GM18502 (cell line): ENCODE measurements around the gene SCUBE1.
"Not testable (repeated sequence)": the region's sequence is repeated elsewhere in the genome, so short reads cannot be mapped to it uniquely, and the experiment has no call there.

Experiments used
- ATAC-seq: cut with Tn5 transposase; IDR thresholded peaks from one replicate; pipeline ENCODE4 v1.9.1; 2021; ENCODE audit warnings: mild to moderate bottlenecking; ENCODE audit not compliant: unreplicated experiment, poor library complexity

The SCUBE1 gene

GRCh38 chr22:43363315-43364168 is 20.4 kb upstream of the SCUBE1 start:
- ATAC-seq = no peak

GRCh38 chr22:43360576-43360975 is 17.4 kb upstream of the SCUBE1 start:
- no peak for ATAC-seq

GRCh38 chr22:43356881-43357280 is 13.7 kb upstream of the SCUBE1 start:
- ATAC-seq = no peak

GRCh38 chr22:43355688-43356087 is 12.5 kb upstream of the SCUBE1 start:
- ATAC-seq = not testable (repeated sequence)

GRCh38 chr22:43351966-43352345 is 8.8 kb upstream of the SCUBE1 start:
- no peak for ATAC-seq

GRCh38 chr22:43349636-43350035 is 6.5 kb upstream of the SCUBE1 start:
- no peak for ATAC-seq

GRCh38 chr22:43346521-43346929 is 3.4 kb upstream of the SCUBE1 start:
- no peak for ATAC-seq

- no peak for ATAC-seq
These were observed 2.7 kb upstream of the SCUBE1 start for GRCh38 chr22:43345761-43346301.

GRCh38 chr22:43345356-43345755 is 2.2 kb upstream of the SCUBE1 start:
- no peak for ATAC-seq

GRCh38 chr22:43344520-43344787 is 1.3 kb upstream of the SCUBE1 start:
- ATAC-seq = no peak

- ATAC-seq = no peak
These were observed 723 bp upstream of the SCUBE1 start for GRCh38 chr22:43343670-43344519.

GRCh38 chr22:43342347-43343261 is 568 bp downstream of the SCUBE1 start:
- ATAC-seq = no peak

GRCh38 chr22:43341565-43341964 is 1.6 kb downstream of the SCUBE1 start:
- no peak for ATAC-seq

- no peak for ATAC-seq
These were observed 4.3 kb downstream of the SCUBE1 start for GRCh38 chr22:43338766-43339345.

- ATAC-seq = no peak
These were observed 5.2 kb downstream of the SCUBE1 start for GRCh38 chr22:43337946-43338345.

GRCh38 chr22:43337385-43337784 is 5.8 kb downstream of the SCUBE1 start:
- no peak for ATAC-seq

GRCh38 chr22:43334378-43334777 is 8.8 kb downstream of the SCUBE1 start:
- ATAC-seq = no peak

- ATAC-seq = no peak
These were observed 9.2 kb downstream of the SCUBE1 start for GRCh38 chr22:43333978-43334377.

GRCh38 chr22:43333156-43333555 is 10.0 kb downstream of the SCUBE1 start:
- ATAC-seq = no peak

- ATAC-seq = no peak
These were observed 11.5 kb downstream of the SCUBE1 start for GRCh38 chr22:43331698-43332097.
